HG03558 (cell line): Measurements from ENCODE around the gene MAPK8IP1.

Experiments
- ATAC-seq: cut with Tn5 transposase; IDR thresholded peaks from one replicate; pipeline ENCODE4 v1.9.1; 2021; ENCODE audit warnings: moderate number of reproducible peaks; ENCODE audit not compliant: unreplicated experiment; ENCODE audit errors: extremely low read depth

Gene MAPK8IP1

DNA sequence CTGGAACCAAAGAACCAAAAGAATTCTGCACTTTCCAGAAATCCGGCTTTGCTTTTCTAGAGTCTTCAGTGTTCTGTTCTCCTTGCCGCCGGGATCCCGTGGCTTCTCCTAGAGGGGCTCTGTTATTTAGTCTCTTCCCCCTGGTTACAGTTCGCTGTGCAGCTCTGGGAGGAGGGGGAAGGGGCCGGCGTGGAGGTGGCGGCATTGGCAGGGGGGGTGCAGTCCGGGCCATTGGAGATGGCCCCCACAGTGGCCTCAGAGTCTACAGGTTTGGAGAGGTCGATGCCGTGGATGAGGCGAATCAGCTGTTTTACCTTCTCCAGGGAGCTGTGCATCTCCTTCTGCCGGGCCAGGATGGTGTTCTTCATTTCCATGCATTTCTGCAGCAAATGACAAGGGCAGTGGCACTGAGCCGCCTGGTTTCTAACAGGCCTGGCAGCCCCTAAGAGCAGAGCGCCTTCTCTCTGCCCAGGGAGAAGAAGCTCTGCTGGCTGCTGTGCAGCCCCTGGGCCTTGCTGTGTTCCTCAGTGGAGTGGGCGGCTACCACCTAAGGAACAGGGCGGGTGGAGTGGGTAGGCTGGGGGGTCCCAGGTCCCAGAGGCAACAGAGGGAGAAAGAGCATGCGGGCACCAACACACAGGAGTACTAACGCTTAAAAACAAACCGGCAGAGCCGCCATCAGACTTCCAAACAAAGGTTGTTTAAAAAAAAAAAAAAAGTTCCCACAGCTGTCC lies 48.6 kb downstream of the MAPK8IP1 start:
- ATAC-seq, result no peak

DNA sequence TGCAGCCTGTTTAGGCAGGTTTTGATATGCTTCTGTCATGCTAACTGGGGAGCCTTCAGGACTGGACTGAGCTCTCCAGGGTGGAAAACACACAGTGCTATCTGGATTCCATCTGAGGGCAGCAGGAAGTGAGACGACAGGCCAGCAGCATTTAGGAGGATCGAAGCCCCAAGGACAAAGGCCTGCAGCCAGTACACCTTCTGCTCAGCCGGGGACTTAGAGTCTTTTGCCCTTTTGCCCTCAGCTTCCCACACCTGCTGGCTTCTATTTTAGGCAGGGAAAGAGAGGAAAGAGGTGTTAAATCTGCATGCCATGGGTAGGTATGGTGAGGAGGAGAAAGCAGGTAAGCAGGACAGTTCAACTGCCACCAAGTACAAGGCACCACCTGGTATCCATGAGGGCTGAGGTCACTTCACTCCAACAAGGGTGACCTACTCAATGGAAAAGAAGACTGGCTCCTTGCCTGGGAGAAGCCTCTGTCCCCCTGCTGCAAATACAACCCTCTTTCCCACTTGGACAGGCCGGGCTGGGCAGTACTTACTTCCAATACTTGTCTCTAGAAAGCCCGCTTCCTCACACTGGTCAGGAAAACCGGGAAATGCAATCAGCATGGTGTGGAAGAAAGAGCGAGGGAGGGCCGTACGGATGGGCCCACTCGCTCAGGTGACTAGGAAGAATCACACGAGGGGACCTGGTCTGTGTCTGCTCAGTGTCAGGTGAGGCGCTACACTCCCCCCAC lies 49.3 kb downstream of the MAPK8IP1 start:
- ATAC-seq, result no peak

DNA sequence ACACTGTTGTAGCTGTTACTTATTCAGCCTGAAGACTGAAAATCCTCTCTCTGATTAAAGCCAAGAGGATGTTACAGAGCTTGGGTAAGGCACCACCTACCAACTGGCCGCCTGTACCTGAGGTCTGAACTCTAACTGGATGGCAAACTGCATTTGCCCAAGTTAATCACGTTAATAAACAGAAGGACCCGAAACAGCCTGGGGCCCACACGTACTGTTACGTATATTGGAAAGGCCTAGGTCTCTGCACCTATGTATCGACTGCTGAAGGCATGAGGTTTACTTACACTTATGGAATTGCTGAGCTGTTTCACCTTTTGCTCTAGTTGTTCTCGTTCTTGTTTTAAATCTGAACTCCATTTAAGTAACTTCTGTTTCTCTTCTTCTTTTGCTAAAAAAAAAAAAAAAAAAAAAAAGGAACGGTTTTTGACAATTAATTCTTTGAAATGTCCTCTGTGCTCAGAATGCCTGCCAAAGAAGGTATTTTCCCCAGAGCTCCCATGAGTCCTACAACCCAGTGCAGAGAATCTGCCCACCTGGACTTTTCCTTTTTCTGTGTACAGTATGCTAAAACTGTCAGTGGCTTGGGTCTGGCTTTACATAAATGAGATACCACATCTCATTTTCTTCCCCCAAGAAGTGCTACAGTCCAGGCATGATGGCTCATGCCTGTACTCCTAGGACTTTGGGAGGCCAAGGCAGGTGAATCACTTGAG lies 50.1 kb downstream of the MAPK8IP1 start:
- no peak for ATAC-seq

DNA sequence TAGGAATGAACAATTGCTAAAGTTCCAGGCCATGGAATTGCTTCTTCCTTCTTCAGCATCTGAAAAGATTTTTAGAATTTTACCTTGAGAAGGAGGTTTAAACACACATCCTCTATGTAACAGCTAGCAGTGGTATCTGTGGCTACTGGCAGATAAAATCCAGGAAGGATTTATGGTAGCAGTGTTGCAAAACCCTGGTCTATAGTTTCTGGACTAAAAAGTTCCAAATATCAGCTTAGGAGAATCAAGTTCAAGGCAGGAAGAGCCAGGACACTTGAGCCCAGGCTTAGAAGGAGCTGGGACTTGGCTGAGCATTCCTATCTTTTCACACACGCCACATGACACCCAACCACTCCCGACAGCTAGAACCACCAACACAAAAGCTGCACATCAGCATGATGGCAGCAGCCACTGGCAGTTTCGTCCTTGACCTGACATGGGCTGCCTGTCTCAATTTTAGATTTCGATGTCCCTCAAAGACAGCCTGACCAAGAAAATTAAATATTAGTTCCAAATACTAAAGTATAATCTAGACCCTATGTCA lies 51.1 kb downstream of the MAPK8IP1 start:
- ATAC-seq, result no peak

DNA sequence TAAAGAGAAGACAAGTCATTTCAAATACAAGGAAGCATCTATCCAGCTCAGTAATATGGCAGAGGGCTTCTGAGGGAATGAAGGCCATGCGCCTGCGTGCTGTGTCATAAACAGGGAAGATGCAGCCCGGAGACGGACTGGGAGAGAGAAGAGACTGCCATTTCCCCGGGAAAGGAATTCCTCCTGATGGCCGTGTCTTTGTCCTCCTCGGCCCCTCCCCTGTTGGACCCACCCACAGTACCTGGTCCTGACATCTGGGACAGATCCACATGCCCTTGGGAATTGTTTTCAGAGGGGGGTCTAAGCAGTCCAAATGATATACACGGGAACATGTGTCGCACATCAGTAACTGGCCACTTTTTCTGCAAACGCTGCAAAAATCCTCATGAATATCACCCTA lies 52.5 kb downstream of the MAPK8IP1 start:
- ATAC-seq, result no peak

DNA sequence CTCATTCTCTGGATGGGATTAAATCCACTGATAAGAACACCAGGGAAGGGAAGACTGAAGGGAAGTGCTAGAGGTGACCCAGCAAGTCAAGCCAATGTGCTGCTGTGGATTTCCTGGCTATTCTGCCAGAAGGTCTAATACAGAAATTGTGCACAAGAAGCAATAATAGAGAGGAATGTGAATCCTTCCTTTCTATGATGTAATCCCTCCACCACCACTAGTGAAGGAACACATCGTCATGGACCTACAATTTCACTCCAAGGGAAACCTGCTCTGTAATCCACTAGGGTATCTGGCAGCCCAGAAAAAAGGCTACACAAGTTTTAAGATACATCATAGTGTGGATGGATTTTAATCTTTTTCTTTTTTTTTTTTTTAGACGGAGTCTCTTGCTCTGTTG lies 54.4 kb downstream of the MAPK8IP1 start:
- no peak for ATAC-seq

DNA sequence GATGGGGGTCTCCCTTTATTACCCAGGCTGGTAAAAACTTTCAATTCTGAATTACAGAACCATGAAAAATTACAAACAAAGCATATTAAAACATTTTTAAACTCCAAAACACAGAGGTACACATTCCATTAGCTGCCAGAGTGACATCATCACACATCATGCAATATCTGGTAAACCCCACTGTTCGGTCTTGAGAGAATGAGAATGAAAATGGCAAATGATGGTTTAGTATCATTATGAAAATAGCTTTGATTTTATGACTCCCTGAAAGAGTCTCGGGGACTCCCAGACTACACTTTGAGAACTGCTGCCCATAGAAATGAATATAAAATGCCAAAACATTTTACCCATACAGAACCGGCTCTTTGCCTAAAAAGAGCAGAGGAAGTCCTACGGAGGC lies 55.8 kb downstream of the MAPK8IP1 start:
- no peak for ATAC-seq

DNA sequence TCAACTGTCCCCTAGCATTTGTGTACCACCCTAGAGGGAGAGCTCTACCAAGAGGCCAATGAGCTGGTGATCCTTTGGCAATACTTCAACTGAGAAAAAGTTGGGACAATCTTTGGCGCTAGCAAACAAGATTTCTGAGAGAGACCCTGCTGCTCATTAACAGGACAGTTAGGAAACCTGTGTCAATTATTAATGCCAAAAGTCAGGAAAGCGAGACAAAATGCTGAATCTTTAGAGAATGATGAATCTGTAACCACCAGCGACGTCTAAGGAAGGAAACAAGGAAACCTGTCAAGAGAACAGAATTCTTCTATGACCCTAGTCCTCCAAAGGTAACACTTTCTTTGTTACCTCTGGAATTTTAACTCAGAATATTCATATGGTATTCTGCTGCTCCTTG lies 56.9 kb downstream of the MAPK8IP1 start:
- no peak for ATAC-seq

DNA sequence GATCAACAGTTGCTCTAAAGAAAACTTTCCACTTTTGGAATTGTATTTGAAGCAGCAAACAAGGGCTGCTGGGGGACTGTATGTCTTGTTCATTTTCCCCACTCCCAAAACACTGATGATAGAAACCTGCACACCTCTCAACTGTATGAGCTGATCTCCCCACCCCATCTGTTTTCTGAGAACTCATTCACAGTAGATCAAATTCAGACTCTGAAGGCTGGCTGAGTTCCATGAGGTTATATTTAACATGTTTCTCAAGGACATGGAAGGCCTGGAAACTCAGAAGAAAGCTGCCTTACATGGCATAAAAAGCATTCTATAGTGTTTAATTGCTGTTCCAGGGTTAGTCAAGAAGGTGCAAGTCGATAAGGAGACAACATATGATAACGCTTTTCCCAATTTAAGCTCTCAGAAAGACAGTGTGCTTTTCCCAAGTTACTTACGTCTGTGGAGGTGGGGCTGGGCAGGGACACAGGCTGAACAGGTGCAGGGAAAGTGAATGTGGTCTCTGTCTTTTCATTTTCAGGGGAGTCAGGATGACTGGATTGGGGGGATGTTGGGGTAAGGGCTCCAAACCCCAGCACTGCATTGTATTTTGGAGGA lies 60.0 kb downstream of the MAPK8IP1 start:
- ATAC-seq, result no peak

DNA sequence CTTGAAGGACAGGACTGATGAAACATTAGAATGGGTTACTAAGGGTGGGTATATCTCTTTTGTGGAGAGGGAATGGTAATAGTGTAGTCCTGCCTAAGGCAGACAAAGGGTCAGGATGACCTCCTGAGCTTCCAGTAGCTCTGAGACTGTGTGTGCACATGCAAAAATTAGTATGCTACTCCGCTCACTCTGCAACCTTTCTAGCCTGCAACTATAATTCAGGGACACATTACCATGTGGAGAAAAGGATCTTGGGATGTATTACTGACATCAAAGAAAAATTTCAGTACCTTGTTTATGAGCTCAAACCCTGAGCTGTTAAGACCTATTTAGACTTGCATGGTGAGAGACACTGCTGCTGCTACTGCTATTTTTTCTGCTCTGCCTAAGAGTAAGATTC lies 62.4 kb downstream of the MAPK8IP1 start:
- ATAC-seq, result no peak

DNA sequence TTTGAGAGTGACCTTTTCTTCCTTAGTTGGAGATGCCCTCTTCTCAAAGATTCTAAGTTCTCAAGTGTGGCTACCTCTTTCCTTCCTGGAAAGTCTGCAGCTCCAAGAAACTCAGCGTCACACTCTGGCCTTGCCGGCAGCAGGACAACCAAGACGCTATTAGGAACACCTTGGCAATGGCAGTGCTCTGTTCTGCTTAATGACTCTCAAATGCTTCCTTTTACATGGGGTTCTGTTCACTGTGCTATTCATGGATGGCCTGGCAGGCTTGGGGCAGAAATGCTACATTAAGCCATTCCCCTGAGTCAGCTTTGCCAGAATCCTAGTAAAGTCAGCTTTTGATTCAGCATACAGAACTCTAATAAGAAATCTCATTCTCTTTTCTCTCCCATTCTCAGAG lies 62.9 kb downstream of the MAPK8IP1 start:
- no peak for ATAC-seq

DNA sequence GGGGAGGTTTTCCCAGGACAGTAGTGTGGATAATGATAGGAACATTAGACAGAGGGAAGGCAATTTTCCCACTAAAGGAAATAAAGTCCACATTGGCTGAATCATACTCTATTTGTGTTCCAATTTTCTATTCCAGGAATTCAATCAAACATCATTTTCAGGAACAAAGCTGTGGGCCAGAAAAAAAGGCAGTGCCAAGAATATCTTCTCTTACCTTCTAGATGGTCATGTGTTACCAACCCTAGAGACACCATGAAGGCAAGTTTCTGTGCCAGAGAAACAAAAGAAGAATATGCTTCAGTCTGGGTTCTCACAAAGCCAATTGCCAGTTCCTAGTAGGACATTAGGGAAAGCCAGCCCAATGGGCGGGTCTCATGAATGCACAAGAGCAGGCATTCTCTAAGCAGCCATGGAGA lies 64.5 kb downstream of the MAPK8IP1 start:
- ATAC-seq, result no peak
